Psoas muscle (tissue), 8 donors: Measurements from ENCODE around the gene CGB7. TPM values are rescaled to one million over a fixed set of nuclear protein-coding genes. Genes with fewer than 3 reads are reported as not detected.
"Not testable (repeated sequence)": the region's sequence is repeated elsewhere in the genome, so short reads cannot be mapped to it uniquely, and the experiment has no call there.

Experiments used
- ATAC-seq, 4 donors: fragments of 200-7000 bp; cut with Tn5 transposase; one replicate each; pipeline ENCODE4 v1.9.1; 2020; ENCODE audit warnings: moderate library complexity in 3 of 4, mild to moderate bottlenecking in 2 of 4
- DNase-seq, 2 donors: peaks; one replicate each; pipeline ENCODE4 v3.0.0-alpha.2; 2020
- H3K27ac ChIP-seq: fragments of 200-600 bp; one replicate; pipeline ENCODE4 v1.8.0; 2022
- H3K27me3 ChIP-seq, 3 donors: fragments of 200-600 bp in 1 of 3; one replicate each; pipeline versions ENCODE4 v1.6.1 to v1.8.0; 2013 to 2022; ENCODE audit warnings: low read length in 2 of 3, mild to moderate bottlenecking in 2 of 3, moderate library complexity in 1 of 3; ENCODE audit not compliant: insufficient read depth in 3 of 3
- H3K36me3 ChIP-seq, 2 donors: fragments of 200-600 bp in 1 of 2; one replicate each; pipeline versions ENCODE4 v1.6.1 to v1.8.0; 2013 to 2022; ENCODE audit warnings: low read depth in 1 of 2, mild to moderate bottlenecking in 1 of 2, moderate library complexity in 1 of 2; ENCODE audit not compliant: insufficient read depth in 1 of 2
- H3K4me1 ChIP-seq: fragments of 200-600 bp; one replicate; pipeline ENCODE4 v1.8.0; 2022
- H3K4me3 ChIP-seq: fragments of 200-600 bp; one replicate; pipeline ENCODE4 v1.8.0; 2022; ENCODE audit warnings: mild to moderate bottlenecking
- H3K9me3 ChIP-seq: fragments of 200-600 bp; one replicate; pipeline ENCODE4 v1.8.0; 2022
- CTCF ChIP-seq: fragments of 200-600 bp; IDR thresholded peaks from one replicate; pipeline ENCODE4 v1.8.0; 2022; ENCODE audit warnings: antibody characterized with exemption
- WGBS, 3 donors: extraction: QIAGEN DNeasy Blood & Tissue Kit; methylation state at CpG; one replicate each; pipeline versions ENCODE4 v1.1.6 to v1.1.7; 2013; 5-methylcytosine and 5-hydroxymethylcytosine counted together
- intact Hi-C, 2 donors: fragments of 100-400 bp; cut with DNase I; formaldehyde crosslinking; loops; one replicate each; pipeline versions ENCODE4 v1.11.0 to v1.14.2; 2022
- polyA plus RNA-seq, 3 donors: library from polyadenylated mRNA; stranded (reverse); fragments of 200-250 nt; gene quantifications; one replicate each; pipeline ENCODE4 v1.2.3, GENCODE V29; 2013
- total RNA-seq, 4 donors: library from RNA; stranded (reverse); fragmentation: NEBNext Ultra II Directional in 2 of 4; extraction: Animal tissue kit (Norgen Biotek cat#: 25700) in 2 of 4; gene quantifications; one replicate each; pipeline versions ENCODE4 v1.2.1 to v1.2.4, GENCODE V29; 2021 to 2023
- donor health status: healthy with polysubstance abuse.
- donor health status: DM: no; HTN: no; CAD: no; lungs with moderate emphysema.
- donor health status: Bipolar disorder and iron deficiency.
- donor health status: healthy.
- donor health status: DM: yes; HTN: yes; CAD: no.
- donor health status: DM: no; HTN: no; CAD: no.
- donor health status: DM: no; HTN: no; CAD: no.
- donor health status: DM: yes; HTN: yes; CAD: no.

CGB7 gene
- total and polyA plus RNA-seq, 7 donors, result 0.20 to 1.1 (median 0.46) TPM

- Histone ChIP-seq H3K4me3 (no peak overlapping the region), H3K9me3 (no peaks in the 10 kb centered on the region), H3K36me3 (no peaks in the 10 kb centered on the region), H3K27ac (no peak overlapping the region), H3K4me1 (peaks cover 7% of the 10 kb centered on the region), H3K27me3 (no peaks in the 10 kb centered on the region)
- intact Hi-C loops, result no loop called here
- DNase-seq (no peak), ATAC-seq (no peak)
- TF ChIP-seq CTCF, result no peak
- 89 to 91% (median 89%) methylated on average over 9 of the region's 9 CpGs for WGBS, 3 donors
Observed at GRCh38 chr19:49022116-49022515, 35.4 kb downstream of the CGB7 start.

GRCh38 chr19:49020931-49021895 is 36.3 kb downstream of the CGB7 start:
- Histone ChIP-seq H3K4me3 (no peak overlapping the region), H3K27me3 (no peaks in the 10 kb centered on the region), H3K27ac (no peak overlapping the region), H3K9me3 (no peaks in the 10 kb centered on the region), H3K4me1 (peaks cover 7% of the 10 kb centered on the region), H3K36me3 (peaks cover 0 to 1% of the 10 kb centered on the region in 2 donors)
- 45 to 54% (median 50%) methylated on average over 16 of the region's 16 CpGs for WGBS, 3 donors
- intact Hi-C loops, result no loop called here
- DNase-seq (no peak), ATAC-seq (no peak)
- no peak for TF ChIP-seq CTCF

GRCh38 chr19:49020342-49020741 is 37.2 kb downstream of the CGB7 start:
- ATAC-seq (no peak), DNase-seq (no peak)
- Histone ChIP-seq H3K4me3 (no peak overlapping the region), H3K4me1 (peaks cover 7% of the 10 kb centered on the region), H3K27me3 (no peaks in the 10 kb centered on the region), H3K27ac (no peak overlapping the region), H3K9me3 (no peaks in the 10 kb centered on the region), H3K36me3 (peaks cover 2 to 10% of the 10 kb centered on the region in 2 donors)
- intact Hi-C loops, result no loop called here
- WGBS, 3 donors, result 76 to 79% (median 78%) methylated on average over 11 of the region's 11 CpGs
- TF ChIP-seq CTCF, result no peak

GRCh38 chr19:49019242-49019932 is 38.2 kb downstream of the CGB7 start:
- H3K27me3 ChIP-seq, result no peaks in the 10 kb centered on the region
- no peak for TF ChIP-seq CTCF
- intact Hi-C loops, result no loop called here
- no peak overlapping the region for H3K27ac ChIP-seq
- DNase-seq, result peak; percentile 68 to 90
- H3K36me3 ChIP-seq, result peaks cover 10 to 19% of the 10 kb centered on the region in 2 donors
- 13 to 20% (median 14%) methylated on average over 38 to 41 of the region's 41 CpGs for WGBS, 3 donors
- no peaks in the 10 kb centered on the region for H3K9me3 ChIP-seq
- ATAC-seq, result peak; percentile 74 to 89 (median 78)
- H3K4me3 ChIP-seq, result peak overlapping the region; percentile 66
- H3K4me1 ChIP-seq, result peaks cover 7% of the 10 kb centered on the region

- 2 to 4% (median 4%) methylated on average over 42 to 50 of the region's 50 CpGs for WGBS, 3 donors
- intact Hi-C loops, H3K4me1 ChIP-seq, H3K27me3 ChIP-seq, H3K27ac ChIP-seq, H3K9me3 ChIP-seq, DNase-seq: not testable (repeated sequence)
- Histone ChIP-seq H3K36me3 (peaks cover 12 to 26% of the 10 kb centered on the region in 2 donors), H3K4me3 (peak overlapping the region; percentile 66)
- ATAC-seq, result peak; percentile 5 to 45 (median 18)
Observed at GRCh38 chr19:49018388-49019241, 38.9 kb downstream of the CGB7 start.
